Non-pigmented ciliary epithelial cell (primary cell): ENCODE data around the gene MATN4.

Source experiments
- DNase-seq: peaks from one replicate; pipeline ENCODE4 v3.0.0-alpha.2; 2010; ENCODE audit warnings: low read depth

Gene MATN4

DNA sequence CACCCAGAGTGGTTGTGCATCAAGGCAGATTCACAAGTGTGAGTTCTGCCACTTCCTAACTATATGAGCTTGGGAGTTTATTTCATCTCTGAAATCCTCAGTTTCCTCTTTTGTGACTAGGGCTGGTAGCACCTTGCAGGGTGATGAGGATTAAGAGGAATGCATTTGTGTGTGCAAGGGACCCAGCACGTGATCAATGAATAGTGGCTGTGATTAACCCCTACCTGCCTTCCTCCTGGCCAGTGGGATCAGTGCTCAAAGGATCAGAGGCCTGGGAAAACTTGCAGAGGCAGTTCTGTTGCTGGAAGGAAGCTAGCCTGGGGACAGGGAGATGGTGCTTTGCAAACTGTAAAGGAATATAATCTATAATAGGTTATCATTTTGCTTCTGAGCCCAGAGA lies 32.9 kb upstream of the MATN4 start:
- DNase-seq, result no peak

DNA sequence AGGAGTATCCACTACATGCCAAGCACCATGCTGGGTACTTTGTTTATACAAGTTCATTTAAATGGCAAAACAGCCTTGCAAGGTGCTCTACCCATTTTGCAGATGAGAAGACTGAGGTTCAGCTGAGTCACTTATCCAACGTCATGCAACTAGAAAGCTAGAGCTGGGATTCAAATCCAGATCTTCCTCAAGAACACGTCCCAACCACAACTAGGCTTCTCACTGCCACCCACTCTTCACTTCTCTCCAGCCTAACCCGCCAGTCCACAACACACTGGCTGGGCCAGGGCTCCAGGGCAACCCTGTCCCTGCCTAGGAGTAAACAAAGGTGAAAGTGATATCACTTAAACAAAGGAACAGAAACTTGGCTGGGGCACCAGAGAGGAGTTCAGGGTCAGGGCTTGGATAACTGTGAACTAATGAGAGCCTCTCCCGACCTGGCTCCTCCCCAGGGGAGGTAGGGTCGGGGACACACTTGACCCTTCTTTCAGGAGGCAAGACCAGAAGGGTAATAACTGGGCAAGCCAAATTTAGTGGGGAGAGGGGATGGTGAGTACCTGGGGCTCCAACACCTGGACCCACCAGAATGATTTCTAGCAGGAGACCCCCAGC lies 32.2 kb upstream of the MATN4 start:
- DNase-seq, result no peak

DNA sequence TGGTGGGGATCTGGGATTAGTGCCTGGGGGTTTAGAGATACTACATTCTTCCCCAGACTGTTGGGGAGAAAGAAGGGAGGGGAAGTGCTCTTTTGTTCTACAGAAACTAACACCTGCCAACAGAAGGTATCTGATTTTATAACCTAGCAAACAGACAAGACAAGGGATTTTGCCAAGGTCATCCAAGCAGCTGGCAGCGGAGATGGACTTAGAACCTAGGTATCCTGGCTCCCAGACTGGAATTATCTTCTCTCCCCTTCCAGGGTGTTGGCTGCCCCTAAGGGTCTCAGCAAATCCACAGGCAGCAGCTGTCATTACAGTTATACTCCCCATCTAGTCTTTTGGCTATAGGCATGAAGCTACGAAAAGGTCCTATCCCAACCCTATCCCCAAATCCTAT lies 31.7 kb upstream of the MATN4 start:
- DNase-seq, result no peak

DNA sequence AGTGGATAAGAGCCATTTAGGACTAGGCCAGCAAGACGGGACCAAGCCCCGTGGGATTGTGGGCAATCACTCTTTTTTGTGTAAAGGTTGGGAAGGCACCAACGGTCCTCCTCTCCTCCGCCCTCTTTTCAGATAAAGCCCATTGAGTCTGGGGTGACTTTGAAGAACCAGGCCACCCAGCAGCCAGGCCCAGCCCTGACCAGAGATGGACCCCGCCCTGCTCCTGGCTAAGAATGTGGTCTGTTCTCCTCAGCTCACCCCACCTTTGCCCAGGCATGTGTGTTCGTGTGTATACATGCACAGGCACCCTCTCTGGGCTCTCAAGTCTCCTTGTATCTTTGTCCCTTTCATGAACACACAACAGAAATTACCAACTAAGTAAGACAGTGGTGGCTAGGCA lies 31.0 kb upstream of the MATN4 start:
- DNase-seq, result no peak

DNA sequence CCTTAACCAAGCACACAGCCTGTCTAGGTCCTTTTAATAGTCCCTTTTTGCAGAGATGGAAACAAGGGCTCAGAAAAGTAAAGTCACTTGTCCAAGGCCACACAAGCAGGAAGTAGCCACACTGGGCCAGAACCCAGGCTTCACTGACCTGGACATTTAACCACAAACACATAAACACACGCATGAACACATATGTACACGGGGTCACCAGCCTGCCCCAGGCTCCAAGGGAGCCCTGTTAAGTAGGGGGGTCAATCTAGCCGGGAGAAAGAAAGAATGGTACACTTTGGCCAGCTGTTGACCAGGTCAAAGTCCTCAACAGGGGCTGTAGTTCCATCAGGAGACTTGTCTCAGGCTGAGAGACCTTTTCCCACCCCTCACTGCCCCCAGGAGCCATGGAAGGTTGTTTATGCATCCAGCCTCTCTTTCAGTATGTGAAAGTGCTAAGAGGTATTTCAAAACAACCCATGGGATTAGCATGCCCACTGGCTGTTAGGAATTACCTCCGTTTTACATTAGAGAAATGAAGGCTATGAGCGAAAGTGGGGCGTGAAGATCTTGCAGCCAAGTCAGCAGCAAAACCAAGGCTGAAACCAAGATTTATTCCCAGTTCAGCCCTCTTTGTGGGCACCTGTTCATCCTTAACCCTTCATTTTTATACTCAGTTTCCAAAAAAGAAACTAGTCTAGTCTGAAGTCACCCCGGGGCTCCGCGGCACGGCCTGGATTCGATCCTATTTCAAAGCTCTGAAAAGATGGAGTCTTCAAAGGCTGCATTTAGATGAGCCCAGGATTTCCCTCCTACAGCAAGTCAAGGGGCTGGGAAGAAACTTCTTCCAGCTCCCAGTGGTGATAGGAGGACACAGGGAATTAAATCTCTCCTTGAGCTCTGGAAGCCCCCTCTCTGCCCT lies 30.3 kb upstream of the MATN4 start:
- DNase-seq, result no peak

DNA sequence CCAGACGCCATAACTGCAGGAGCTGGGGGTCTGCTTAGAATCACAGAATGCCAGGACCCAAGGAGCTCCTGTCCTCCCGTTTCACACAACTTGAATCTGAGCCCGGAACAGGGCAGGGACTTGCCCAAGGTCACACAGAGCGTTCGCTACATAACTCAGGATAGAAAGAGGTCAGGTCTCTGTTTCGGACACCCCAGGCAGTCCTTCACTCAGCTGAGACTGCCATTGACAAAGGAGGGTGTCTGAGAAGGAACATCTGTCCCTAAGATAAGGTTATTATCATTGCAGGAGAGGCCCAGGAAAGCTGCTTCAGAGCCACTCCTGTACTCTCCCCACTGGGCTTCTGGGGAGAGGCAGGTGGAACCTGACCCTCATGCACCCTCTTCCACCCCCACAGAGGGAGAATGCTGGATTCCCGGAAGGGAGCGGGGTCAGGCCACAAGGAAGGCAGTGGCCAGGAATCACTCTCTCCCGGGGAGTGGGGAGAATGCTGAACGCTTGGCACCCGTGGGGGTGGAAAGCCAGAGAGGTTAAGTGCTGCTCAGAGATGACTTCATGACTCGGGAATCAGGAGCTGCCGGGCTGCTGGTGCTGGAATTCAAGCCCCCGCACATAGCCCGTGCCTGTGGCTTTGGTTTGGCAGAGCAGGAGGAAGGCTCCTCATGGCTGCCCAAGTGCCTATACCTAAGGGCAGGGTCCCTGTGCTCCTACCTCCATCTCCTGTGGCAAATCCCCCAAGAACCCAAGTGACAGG lies 29.4 kb upstream of the MATN4 start:
- no peak for DNase-seq

DNA sequence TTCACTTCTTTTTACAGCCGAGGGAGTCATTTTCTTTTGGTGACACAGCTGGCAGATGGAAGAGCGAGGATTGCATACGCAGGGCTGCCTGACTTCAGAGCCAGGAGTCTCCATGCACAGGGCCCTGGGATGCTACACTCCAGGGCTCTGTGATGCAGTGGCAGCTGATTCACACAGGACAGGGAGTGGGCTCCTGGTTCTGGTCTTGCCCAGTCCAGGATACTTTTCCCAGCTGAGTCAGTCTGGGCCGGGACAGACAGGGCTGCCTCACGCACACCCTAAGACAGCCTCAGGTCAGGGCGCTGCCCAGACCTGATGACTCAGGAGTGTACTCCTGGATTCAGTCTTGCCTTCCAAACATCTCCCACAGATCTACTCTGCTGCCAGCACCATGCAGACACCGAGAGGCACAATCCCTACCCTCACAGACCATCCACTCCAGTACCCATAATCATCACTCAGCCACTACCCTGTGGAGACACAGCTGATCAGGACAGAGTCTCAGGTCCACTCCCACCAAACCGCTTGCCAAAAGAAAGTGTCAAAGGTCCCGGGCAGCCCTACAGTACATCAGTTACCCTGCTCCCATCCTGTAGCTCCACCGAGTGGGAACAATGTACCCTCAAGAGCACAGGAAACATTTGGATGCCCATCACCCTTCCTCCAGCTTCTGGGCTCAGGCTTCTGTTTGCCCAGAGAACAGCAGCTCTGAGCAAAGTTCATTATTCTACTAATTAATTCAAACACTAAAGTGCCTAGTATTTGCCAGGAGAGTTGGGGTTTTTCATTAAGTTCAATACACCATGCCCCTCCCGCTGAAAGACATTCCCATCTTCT lies 28.6 kb upstream of the MATN4 start:
- no peak for DNase-seq

DNA sequence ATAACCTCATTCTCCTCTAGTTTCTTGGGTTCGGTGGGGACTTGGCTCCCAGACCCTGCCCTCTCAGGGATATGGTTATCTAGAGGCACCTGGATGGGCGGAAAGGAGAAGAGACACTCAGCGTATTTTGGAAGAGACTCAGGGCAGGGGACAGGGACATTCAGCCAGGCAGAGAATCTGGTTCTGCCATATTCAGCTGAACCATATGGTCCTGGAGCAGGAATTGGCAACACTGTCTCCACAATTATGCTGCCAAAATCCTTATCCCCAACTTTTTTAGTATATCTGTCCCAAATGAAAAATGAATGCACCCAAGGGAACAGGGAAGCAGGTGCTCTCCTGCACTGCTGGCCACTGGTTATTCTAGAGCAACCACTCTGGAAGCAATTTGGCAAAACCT lies 22.4 kb upstream of the MATN4 start:
- no peak for DNase-seq

DNA sequence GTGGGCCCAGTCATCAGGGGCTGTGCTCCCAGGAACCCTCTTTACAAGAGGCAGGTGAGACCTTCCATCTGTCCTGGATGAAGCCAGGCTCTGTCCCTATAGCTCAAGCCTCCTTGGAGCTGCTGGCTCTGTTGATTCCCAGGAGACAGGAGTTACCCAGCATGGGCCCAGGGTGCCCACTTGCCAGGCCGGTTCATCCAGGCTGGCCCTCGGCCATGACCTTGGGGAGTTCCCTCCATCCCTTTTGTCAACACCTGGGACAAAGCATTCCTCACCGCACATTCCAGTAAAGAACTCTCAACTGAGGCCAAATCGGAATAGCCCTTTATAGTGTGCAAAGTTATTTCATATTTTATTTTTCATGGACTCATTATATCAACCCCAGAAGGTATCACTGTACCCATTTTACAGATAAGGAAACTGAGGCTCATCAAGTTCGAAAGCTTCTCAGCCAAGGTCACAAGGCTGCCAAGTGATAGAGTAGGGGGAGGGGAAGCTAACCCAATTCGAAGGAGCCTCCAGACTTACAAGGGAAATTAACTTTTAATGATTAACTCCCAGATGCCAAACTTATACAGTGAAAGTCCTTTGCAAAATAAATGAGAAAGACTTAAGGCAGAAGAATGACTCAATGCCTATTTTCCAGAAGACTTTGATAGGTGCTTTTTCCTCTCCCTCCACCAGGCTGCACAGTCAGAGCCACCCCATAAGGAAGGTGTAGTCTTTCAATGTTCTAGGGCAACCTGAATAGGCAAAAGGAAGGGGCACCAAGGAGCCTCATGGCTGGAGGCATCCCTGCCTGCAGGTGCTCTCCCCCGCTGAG lies 21.6 kb upstream of the MATN4 start:
- no peak for DNase-seq

DNA sequence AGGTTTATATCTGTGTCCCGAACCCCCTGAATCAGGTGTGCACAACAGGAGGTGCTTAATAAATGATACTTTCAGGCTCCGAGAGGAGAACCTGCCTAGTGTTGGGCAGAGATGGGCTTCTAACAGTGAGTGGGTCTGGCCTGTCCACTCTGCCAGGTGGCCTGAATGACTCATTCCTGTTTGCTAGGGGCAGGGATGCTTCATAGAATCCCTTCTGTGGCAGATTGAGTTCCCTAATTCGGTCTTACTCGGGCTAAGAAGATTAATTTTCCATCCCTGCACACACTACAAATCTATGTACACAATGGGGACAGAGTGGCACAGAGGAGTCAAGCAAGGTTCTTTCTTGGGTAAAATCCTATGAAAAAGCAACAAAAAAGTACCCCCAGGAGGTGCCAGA lies 20.4 kb upstream of the MATN4 start:
- no peak for DNase-seq

DNA sequence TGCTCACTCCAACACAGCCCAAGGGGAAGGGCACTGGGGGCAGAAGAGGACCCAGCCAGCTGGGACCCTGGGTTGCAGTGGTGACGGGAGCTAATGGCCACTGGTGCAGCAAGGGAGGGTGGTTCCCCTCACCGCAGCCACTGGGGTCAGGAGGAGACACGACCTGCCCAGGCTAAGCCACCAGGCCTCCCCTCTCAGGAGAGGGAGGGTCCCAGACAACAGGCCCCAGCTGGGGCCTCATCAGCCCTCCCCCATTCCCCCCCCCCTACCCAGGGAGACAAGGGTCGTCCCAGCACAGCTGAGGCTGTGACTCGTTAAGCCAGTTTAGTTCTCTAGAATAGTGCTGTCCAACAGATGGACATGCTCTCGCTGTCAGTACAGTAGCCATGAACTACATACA lies 17.3 kb upstream of the MATN4 start:
- no peak for DNase-seq

DNA sequence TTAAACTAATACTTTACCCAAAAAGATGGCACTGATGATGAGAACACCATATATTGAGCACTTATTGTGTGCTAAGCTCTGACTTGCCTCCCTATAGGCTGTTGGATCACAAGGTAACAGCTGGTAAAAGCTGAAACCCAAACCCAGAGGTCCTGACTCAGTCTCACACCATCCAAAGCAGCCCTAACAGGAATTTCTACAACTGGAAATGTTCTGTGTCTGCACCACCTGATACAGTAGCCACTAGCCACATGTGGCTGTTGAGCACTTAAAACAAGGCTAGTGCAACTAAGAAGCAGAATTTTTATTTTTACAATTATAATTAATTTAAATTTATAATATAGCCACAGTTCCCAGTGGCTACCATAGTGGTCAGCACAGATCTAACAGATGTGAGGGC lies 15.6 kb upstream of the MATN4 start:
- DNase-seq, result no peak

DNA sequence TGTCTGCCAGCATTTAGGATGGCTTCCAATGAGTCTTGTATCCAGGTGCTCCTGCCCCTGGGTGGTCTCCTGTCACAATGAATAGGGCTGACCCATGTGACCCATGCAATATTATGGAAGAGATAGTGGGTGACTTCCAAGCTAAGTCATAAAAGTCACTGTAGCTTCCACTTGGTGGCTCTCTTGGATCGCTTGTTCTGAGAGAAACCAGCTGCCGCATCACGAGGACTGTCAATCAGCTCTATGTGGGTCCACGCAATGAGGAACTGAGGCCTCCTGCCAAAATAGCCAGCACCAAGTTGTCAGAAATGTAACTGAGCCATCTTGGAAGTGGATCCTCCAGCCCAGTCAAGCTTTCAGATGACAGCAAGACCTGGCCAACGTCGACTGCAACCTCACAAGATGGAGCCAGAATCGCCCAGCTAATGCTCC lies 14.9 kb upstream of the MATN4 start:
- no peak for DNase-seq

DNA sequence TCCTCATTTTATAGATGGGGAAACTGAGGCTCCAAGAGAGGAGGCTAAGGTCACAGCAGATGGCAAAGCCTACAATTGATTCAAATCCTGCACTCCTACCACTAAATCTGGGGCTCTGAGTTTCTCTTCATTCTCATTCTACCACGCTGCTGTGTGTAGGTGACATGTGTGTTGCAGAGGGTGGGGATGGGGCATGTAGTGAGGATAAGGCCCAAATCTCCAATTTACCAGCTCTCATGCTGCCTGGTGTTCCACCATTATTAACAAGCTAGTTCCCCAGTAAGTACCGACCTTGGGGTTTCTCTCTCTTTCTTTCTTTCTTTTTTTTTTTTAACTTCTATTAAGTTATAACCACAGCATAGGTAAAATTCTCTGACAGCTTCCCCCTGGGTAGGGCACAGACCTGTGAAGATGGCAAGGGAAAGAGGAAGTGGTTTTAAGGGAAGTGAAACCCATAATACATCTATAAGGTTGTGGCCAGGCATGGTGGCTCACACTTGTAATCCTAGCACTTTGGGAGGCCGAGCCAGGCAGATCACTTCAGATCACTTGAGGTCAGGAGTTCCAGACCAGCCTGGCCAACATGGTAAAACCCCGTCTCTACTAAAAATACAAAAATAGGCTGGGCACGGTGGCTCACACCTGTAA lies 13.0 kb upstream of the MATN4 start:
- no peak for DNase-seq

DNA sequence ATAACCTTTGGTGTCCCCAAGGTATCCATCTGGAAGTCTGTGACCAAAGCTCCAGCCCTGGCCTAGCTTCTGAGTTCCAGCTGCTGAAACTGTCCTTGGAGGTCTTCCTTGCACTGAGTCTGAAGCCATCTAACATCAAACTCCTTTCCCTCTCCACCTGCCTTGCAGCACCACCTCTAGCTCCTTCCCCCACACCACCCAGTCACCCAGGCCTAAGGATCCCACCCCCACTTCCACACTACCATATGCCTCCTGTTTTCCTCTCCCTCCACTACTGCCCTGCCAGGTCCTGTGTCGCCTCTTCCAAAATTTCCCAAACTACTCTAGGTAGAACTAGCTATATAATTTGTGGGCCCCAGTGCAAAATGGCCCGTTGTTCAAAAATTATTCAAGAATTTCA lies 10.8 kb upstream of the MATN4 start:
- DNase-seq, result no peak

DNA sequence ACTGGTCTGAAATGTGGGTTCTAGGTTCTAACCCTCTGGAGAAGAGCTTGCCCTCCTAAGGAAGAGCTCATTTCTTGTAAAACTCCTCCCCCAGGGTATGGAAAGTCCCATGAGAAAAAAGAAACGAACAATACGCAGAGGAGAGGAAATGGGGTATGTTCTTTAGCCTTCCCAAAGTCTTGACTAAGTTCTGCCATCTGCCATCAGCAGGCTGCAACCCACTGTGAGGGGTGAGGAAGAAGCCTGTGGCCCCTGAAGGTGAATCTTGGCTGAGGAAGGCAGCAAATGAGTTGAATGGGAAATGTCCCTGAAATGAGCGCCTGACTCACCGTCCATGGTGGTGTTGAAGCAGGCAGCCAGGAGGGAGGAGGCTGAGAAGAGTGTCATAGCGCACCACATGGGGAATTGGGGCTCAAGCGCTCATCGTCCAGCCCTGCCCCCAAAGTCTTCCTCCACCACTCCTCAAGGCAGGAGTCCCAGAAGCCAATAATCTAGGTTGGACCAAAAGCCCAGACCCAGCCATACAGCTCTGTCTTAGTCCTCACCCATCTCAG lies 10.4 kb upstream of the MATN4 start:
- DNase-seq, result no peak

DNA sequence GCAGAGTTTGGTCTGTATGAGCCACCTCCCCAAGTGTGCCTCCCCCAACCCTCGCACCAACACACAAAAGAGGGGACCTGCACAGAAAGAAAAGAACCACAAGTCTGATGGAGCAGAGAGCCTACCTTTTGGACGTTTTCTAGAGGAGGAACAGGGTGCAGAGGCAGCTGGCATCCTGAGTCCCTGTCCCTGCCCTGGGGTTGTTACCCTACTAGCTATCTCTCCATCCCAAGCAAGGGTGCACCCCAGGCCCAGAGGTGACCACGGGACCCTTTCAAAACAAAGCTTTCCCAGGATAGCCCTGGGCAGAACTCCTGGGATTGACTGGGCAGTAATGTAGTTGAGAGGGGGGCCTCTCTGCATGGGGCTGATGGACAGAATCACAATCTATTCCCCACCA lies 9.7 kb upstream of the MATN4 start:
- DNase-seq, result no peak

DNA sequence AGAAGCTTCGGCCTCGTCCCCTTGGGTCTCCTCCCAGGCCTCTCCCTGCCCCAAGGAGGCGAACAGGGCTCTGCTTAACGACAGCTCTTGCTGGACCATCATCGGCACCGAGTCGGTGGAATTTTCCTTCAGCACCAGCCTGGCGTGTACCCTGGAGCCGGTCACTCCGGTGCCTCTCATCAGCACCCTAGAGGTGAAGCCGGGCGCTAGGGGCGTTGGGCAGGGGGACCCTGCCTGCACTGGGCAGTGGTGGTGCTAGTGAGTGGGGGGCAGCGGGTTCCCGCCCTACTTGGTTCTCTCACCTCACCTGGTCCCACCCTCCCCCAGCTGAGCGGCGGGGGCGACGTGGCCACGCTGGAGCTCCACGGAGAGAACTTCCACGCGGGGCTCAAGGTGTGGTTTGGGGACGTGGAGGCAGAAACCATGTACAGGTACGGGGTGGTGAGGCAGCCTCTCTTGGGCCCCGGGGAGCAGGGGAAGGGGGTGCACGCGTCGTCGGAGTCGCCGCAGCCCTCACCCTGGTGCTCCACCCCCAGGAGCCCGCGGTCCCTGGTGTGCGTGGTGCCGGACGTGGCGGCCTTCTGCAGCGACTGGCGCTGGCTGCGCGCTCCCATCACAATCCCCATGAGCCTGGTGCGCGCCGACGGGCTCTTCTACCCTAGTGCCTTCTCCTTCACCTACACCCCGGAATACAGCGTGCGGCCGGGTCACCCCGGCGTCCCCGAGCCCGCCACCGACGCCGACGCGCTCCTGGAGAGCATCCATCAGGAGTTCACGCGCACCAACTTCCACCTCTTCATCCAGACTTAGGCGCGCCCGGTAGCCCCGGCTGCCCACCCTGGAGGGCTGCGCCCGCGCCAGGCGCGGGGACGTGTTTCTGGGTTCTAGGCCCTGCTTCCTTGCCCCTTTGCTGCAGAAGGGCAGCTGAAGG lies 8.3 kb upstream of the MATN4 start:
- no peak for DNase-seq

DNA sequence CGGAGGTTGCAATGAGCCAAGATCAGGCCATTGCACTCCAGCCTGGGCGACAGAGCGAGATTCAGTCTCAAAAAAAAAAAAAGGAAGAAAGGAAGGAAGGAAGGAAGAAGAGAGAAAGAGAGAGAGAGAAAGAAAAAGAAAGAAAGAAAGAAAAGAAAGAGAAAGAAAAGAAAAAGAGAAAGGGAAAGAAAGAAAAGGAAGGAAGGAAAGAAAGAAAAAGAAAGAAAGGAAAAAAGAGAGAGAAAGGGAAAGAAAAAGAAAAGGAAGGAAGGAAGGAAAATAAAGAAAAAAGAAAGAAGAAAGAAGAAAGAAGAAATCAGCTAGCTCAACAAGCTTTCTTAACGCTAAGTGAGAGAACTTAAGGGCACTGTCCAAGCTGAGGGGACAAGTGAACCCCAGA lies 7.6 kb upstream of the MATN4 start:
- no peak for DNase-seq
